Parathyroid adenoma (tissue), 2 donors: ENCODE data around the gene SLC1A4.
A peak's percentile ranks its signal among the peaks of the same experiment; 100 is the strongest.

Experiments
- H2AFZ ChIP-seq: fragments of 300-600 bp; sonication (generic); one replicate; pipeline ENCODE4 v1.7.0; 2017; ENCODE audit warnings: antibody characterized with exemption, mild to moderate bottlenecking
- H3K27ac ChIP-seq: fragments of 300-600 bp; sonication (generic); one replicate; pipeline ENCODE4 v1.7.0; 2017
- H3K27me3 ChIP-seq: fragments of 300-600 bp; sonication (generic); one replicate; pipeline ENCODE4 v1.7.0; 2017; ENCODE audit warnings: low read length; ENCODE audit not compliant: control insufficient read depth, insufficient read depth
- H3K36me3 ChIP-seq: fragments of 300-600 bp; sonication (generic); one replicate; pipeline ENCODE4 v1.7.0; 2017; ENCODE audit warnings: low read length; ENCODE audit not compliant: control insufficient read depth, insufficient read depth
- H3K4me1 ChIP-seq: fragments of 300-600 bp; sonication (generic); one replicate; pipeline ENCODE4 v1.7.0; 2017; ENCODE audit warnings: control low read depth
- H3K4me2 ChIP-seq: fragments of 300-600 bp; sonication (generic); one replicate; pipeline ENCODE4 v1.7.0; 2017; ENCODE audit warnings: low read length
- H3K4me3 ChIP-seq: fragments of 300-600 bp; sonication (generic); one replicate; pipeline ENCODE4 v1.7.0; 2017; ENCODE audit warnings: low read depth, low read length
- H3K79me2 ChIP-seq: fragments of 300-600 bp; sonication (generic); one replicate; pipeline ENCODE4 v1.7.0; 2017; ENCODE audit warnings: control low read depth
- H3K9ac ChIP-seq: fragments of 300-600 bp; sonication (generic); one replicate; pipeline ENCODE4 v1.7.0; 2017; ENCODE audit warnings: mild to moderate bottlenecking
- H3K9me3 ChIP-seq: fragments of 300-600 bp; sonication (generic); one replicate; pipeline ENCODE4 v1.7.0; 2017; ENCODE audit warnings: low read length; ENCODE audit not compliant: control insufficient read depth
- TF ChIP-seq, protein P1 (sequence below): fragments of 300-600 bp; sonication (generic); IDR thresholded peaks from one replicate; pipeline ENCODE4 v1.7.0; 2017; ENCODE audit warnings: antibody characterized with exemption, mild to moderate bottlenecking
- donor health status: primary hyperparathyroidism.

SLC1A4 gene

DNA sequence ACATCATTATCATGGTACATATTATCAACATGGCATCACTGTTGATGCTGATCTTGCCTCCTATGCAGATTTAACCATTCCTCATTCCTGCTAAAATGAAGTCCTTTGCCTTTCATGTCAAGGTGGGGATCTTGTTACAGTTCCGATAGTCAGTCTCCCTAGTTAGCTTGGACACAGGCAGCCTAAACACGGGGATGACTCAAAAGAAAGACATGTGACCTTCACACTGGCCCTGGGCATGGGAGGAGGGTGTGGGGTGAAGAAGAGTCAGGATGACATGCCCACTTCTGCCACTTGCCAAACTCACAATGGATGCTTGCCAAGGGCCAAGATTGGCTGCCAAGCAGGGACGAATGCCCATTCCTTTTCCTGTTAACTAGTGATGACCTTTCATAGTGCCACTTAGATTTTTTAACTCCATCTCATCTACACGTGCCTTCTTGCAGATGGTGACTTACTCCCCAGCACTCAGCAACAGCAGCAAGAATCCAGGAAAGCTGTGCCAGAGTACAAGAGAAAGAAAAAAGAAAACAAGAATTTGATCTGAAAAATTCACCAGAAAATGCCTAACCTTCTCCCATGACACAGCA, 13.9 kb upstream of the SLC1A4 start:
- Histone ChIP-seq H2AFZ (peak overlapping the region; percentile 1), H3K4me3 (no peak overlapping the region), H3K36me3 (no peaks in the 10 kb centered on the region), H3K27ac (no peak overlapping the region), H3K4me1 (peaks cover 7% of the 10 kb centered on the region), H3K9me3 (no peaks in the 10 kb centered on the region), H3K27me3 (no peaks in the 10 kb centered on the region), H3K9ac (no peak overlapping the region), H3K4me2 (peak overlapping the region; percentile 7), H3K79me2 (no peaks in the 10 kb centered on the region)
- TF ChIP-seq, protein P1, sequence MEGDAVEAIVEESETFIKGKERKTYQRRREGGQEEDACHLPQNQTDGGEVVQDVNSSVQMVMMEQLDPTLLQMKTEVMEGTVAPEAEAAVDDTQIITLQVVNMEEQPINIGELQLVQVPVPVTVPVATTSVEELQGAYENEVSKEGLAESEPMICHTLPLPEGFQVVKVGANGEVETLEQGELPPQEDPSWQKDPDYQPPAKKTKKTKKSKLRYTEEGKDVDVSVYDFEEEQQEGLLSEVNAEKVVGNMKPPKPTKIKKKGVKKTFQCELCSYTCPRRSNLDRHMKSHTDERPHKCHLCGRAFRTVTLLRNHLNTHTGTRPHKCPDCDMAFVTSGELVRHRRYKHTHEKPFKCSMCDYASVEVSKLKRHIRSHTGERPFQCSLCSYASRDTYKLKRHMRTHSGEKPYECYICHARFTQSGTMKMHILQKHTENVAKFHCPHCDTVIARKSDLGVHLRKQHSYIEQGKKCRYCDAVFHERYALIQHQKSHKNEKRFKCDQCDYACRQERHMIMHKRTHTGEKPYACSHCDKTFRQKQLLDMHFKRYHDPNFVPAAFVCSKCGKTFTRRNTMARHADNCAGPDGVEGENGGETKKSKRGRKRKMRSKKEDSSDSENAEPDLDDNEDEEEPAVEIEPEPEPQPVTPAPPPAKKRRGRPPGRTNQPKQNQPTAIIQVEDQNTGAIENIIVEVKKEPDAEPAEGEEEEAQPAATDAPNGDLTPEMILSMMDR: no peak

DNA sequence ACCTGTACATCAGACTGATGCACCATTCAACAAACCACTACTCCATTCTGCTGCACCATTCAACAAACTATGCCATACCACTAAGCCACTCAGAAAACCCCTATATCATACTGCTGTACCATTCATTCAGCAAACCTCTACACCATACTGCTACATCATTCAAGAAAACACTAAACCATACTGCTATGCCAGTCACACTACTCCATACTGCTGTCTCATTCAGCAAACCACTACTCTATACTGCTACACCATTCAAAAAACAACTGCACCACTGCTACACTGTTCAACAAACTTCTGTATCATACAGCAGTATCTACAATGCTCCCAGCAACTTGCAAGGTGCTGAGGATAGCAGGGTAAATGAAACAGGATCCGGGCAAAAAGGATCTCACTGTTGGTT, 12.9 kb upstream of the SLC1A4 start:
- Histone ChIP-seq H3K4me3 (no peak overlapping the region), H3K36me3 (no peaks in the 10 kb centered on the region), H2AFZ (peak overlapping the region; percentile 40), H3K4me2 (no peak overlapping the region), H3K79me2 (no peaks in the 10 kb centered on the region), H3K4me1 (peaks cover 7% of the 10 kb centered on the region), H3K27ac (no peak overlapping the region), H3K9me3 (no peaks in the 10 kb centered on the region), H3K9ac (no peak overlapping the region), H3K27me3 (no peaks in the 10 kb centered on the region)
- TF ChIP-seq, protein P1: no peak

DNA sequence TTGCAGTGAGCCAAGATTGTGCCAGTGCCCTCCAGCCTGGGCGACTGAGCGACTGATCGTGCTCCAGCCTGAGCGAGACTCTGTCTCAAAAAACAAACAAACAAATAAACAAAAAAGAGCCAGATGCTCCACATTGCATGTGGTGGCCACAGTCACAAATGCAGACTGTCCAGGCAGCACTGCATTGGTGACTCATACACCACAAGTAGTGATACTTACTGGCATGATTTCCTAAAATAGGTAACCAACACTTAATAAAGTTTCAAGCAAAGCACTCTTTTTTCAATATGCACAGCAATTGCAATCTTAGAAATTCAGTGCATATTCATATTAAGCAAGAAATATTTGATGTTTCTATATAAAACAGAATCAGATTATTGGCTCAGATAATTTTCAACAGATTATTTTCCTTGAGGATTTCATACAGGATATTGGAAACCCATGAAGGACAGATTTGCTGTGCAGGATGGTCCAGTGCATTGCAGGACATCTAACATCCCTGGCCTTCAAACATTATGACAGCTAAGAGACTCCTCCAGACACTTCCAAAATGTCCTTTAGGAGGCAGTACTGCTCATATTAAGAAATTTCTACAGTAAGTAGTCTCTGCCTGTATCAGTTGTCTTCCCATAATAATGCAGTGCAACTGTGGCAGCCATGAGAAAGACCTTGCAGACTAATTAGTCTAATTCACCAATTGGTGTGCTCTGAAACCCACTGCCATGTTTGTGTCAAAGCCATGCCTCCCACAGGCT, 10.5 kb upstream of the SLC1A4 start:
- Histone ChIP-seq H3K4me2 (no peak overlapping the region), H3K79me2 (no peaks in the 10 kb centered on the region), H3K9me3 (no peaks in the 10 kb centered on the region), H3K27me3 (no peaks in the 10 kb centered on the region), H3K9ac (no peak overlapping the region), H3K4me1 (peaks cover 7% of the 10 kb centered on the region), H3K4me3 (no peak overlapping the region), H3K27ac (no peak overlapping the region), H2AFZ (no peak overlapping the region), H3K36me3 (no peaks in the 10 kb centered on the region)
- TF ChIP-seq, protein P1: peak; percentile 10

DNA sequence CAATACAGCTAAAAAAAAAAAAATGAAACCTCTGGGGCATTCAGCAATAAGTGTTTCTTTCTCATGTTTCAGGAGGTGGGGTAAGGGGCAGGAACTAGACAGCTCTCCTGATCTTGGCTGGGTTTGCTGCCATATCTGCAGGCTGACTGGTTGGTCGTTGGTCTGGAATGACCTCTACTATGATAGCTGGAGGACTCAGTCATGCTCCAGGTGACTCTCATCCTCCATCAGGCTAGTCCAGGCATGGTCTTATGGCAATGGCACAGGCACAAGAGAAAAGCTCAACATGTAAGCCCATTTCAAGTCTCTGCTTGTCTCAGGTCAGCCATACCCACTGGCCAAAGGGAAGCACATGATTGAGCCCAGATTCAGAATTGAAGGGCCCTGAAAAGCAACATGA, 9.5 kb upstream of the SLC1A4 start:
- Histone ChIP-seq H3K9me3 (no peaks in the 10 kb centered on the region), H3K4me2 (no peak overlapping the region), H3K9ac (no peak overlapping the region), H3K27me3 (no peaks in the 10 kb centered on the region), H3K4me3 (no peak overlapping the region), H3K27ac (no peak overlapping the region), H3K36me3 (no peaks in the 10 kb centered on the region), H3K79me2 (no peaks in the 10 kb centered on the region), H3K4me1 (peaks cover 7% of the 10 kb centered on the region), H2AFZ (peak overlapping the region; percentile 13)
- TF ChIP-seq, protein P1: no peak
